Stomach (tissue), 9 donors: Measurements from ENCODE around the gene CMIP. TPM values are rescaled to one million over a fixed set of nuclear protein-coding genes. Genes with fewer than 3 reads are reported as not detected.

Source experiments
- DNase-seq, 2 donors: peaks; one replicate each; pipeline versions ENCODE4 v3.0.0 to v3.0.0-alpha.2; 2013 to 2019
- H3K27ac ChIP-seq, 5 donors: fragments of 200-600 bp in 4 of 5; sonication (generic) in 4 of 5; one replicate each; pipeline ENCODE4 v1.5.1; 2013 to 2019; ENCODE audit warnings: mild to moderate bottlenecking in 1 of 5, moderate library complexity in 1 of 5
- H3K27me3 ChIP-seq, 3 donors: fragments of 200-600 bp; sonication (generic); one replicate each; pipeline ENCODE4 v1.5.1; 2017 to 2019; ENCODE audit warnings: mixed run types in 1 of 3
- H3K36me3 ChIP-seq, 4 donors: fragments of 200-600 bp; sonication (generic); 1 replicate in 3 of 4; 2 replicates in 1 of 4; pipeline ENCODE4 v1.5.1; 2016 to 2019
- H3K4me1 ChIP-seq, 4 donors: fragments of 200-600 bp; sonication (generic); one replicate each; pipeline ENCODE4 v1.5.1; 2016 to 2019
- H3K4me3 ChIP-seq, 4 donors: fragments of 200-600 bp; sonication (generic) in 3 of 4; one replicate each; pipeline ENCODE4 v1.5.1; 2016 to 2019; ENCODE audit warnings: mild to moderate bottlenecking in 1 of 4
- H3K9me3 ChIP-seq, 4 donors: fragments of 200-600 bp; sonication (generic); one replicate each; pipeline ENCODE4 v1.5.1; 2016 to 2019
- EP300 ChIP-seq: sonication (generic); formaldehyde crosslinking; IDR thresholded peaks from one replicate; pipeline ENCODE4 v1.6.1; 2017; ENCODE audit warnings: antibody characterized with exemption
- POLR2A ChIP-seq, 4 donors: fragments of 450-650 bp; IDR thresholded peaks; one replicate each; pipeline ENCODE4 v1.6.1; 2016; ENCODE audit warnings: antibody characterized with exemption in 4 of 4, control low read depth in 2 of 4, mild to moderate bottlenecking in 1 of 4, moderate library complexity in 1 of 4
- POLR2AphosphoS5 ChIP-seq, 3 donors: sonication (generic); formaldehyde crosslinking; IDR thresholded peaks; one replicate each; pipeline ENCODE4 v1.6.1; 2016; ENCODE audit warnings: antibody characterized with exemption in 3 of 3
- WGBS, 5 donors: extraction: QIAGEN DNeasy Blood & Tissue Kit in 3 of 5; methylation state at CpG; one replicate each; pipeline versions ENCODE4 v1.1.5 to v1.1.7; 2013 to 2018; 5-methylcytosine and 5-hydroxymethylcytosine counted together
- intact Hi-C: fragments of 100-400 bp; cut with DNase I; formaldehyde crosslinking; loops from one replicate; pipeline ENCODE4 v1.15.1; 2023; ENCODE audit warnings: low total_unique reads
- polyA plus RNA-seq, 3 donors: library from polyadenylated mRNA; stranded (reverse); fragments of 200-250 nt; gene quantifications; one replicate each; pipeline ENCODE4 v1.2.3, GENCODE V29; 2013
- total RNA-seq, 5 donors: library from RNA; depleted of rRNA; stranded (reverse); fragments of >200 nt; gene quantifications; one replicate each; pipeline versions ENCODE4 v1.1.0 to v1.2.3, GENCODE V29; 2014 to 2016
- TF ChIP-seq, protein P1 (sequence below), 7 experiments: fragments of 450-650 bp in 4 of 7; fragments of 200-600 bp in 3 of 7; sonication (generic) in 3 of 7; IDR thresholded peaks; one replicate each; pipeline ENCODE4 v1.5.1; 2016 to 2019; ENCODE audit warnings: antibody characterized with exemption in 7 of 7, control low read depth in 2 of 7, mild to moderate bottlenecking in 1 of 7
- donor health status: healthy with polysubstance abuse.
- donor health status: Bipolar disorder and iron deficiency.
- donor health status: healthy.

Gene CMIP
- total and polyA plus RNA-seq, 8 donors = 11.1 to 71.0 (median 31.2) TPM

- Histone ChIP-seq H3K4me3 (no peak overlapping the region), H3K9me3 (no peaks in the 10 kb centered on the region), H3K4me1 (peaks cover 5 to 34% (median 18%) of the 10 kb centered on the region in 4 donors), H3K27ac (peak overlapping the region in 2 of 5 donors; percentile 15 to 79), H3K36me3 (peaks cover 28 to 95% (median 77%) of the 10 kb centered on the region in 4 donors), H3K27me3 (no peaks in the 10 kb centered on the region)
- WGBS, 5 donors = 93 to 98% (median 97%) methylated on average over 2 of the region's 2 CpGs
- TF ChIP-seq, protein P1, sequence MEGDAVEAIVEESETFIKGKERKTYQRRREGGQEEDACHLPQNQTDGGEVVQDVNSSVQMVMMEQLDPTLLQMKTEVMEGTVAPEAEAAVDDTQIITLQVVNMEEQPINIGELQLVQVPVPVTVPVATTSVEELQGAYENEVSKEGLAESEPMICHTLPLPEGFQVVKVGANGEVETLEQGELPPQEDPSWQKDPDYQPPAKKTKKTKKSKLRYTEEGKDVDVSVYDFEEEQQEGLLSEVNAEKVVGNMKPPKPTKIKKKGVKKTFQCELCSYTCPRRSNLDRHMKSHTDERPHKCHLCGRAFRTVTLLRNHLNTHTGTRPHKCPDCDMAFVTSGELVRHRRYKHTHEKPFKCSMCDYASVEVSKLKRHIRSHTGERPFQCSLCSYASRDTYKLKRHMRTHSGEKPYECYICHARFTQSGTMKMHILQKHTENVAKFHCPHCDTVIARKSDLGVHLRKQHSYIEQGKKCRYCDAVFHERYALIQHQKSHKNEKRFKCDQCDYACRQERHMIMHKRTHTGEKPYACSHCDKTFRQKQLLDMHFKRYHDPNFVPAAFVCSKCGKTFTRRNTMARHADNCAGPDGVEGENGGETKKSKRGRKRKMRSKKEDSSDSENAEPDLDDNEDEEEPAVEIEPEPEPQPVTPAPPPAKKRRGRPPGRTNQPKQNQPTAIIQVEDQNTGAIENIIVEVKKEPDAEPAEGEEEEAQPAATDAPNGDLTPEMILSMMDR (IDR thresholded peaks at IDR 0.05) = no peak
- no peak for TF ChIP-seq POLR2AphosphoS5 (IDR thresholded peaks at IDR 0.05)
- no peak for DNase-seq
- intact Hi-C loops = no loop called here
Measured at GRCh38 chr16:81659249-81659648, 214.6 kb downstream of the CMIP start.

DNA sequence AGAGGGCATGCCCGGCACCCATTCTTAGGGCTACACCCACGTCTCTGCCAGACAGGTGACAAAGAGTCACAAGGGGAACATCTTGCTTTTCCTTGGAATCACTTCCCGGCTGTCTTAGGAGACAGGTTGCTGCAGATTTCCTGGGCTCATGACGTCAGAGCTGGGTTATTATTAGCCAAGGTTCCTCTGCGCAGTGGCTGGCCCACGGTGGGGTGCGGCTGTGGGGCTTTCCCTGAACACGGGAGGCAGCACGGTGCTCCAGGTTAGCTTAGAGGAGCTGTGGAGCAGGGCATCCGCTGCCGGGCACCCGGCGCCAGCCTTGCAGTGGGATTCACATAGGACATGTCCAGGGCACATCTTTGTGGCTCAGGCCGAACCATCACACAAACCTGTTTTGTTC, 216.5 kb downstream of the CMIP start:
- Histone ChIP-seq H3K27me3 (no peaks in the 10 kb centered on the region), H3K27ac (peak overlapping the region in 3 of 5 donors; percentile 1 to 46 (median 8)), H3K36me3 (peaks cover 34 to 95% (median 87%) of the 10 kb centered on the region in 4 donors), H3K9me3 (no peaks in the 10 kb centered on the region), H3K4me1 (peaks cover 0 to 15% (median 2%) of the 10 kb centered on the region in 4 donors), H3K4me3 (no peak overlapping the region)
- TF ChIP-seq POLR2A (IDR thresholded peaks at IDR 0.05) = no peak
- DNase-seq = no peak
- WGBS, 5 donors = 85 to 92% (median 92%) methylated on average over 12 to 14 of the region's 14 CpGs
- intact Hi-C loops = no loop called here

DNA sequence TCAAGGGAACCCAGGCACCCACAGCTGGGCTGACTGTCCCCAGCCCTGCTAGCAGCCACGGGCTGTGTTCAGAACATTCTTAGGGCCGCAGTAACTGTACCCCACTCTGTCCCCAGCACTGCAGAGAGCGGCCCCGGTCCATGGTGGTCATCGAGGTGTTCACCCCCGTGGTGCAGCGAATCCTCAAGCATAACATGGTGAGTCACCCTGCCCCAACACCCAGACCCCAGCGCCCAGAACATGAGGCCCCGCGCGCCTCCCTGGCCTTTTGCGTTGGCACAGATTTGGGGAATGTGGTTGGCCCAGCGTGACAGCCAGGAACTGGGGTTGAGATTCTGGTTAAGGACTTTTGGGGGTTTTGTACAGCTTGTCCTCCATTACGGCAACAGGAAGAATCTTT, 219.5 kb downstream of the CMIP start:
- no peaks in the 10 kb centered on the region for H3K9me3 ChIP-seq
- intact Hi-C loops = no loop called here
- H3K36me3 ChIP-seq = peaks cover 38 to 94% (median 90%) of the 10 kb centered on the region in 4 donors
- WGBS, 5 donors = 90 to 98% (median 94%) methylated on average over 12 to 14 of the region's 14 CpGs
- TF ChIP-seq POLR2A (IDR thresholded peaks at IDR 0.05) (no peak), POLR2AphosphoS5 (IDR thresholded peaks at IDR 0.05) (no peak), EP300 (no peak)
- TF ChIP-seq, protein P1 (IDR thresholded peaks at IDR 0.05) = no peak
- H3K4me1 ChIP-seq = peaks cover 0 to 26% (median 6%) of the 10 kb centered on the region in 4 donors
- peak overlapping the region in 3 of 5 donors; percentile 18 to 32 (median 22) for H3K27ac ChIP-seq
- H3K27me3 ChIP-seq = no peaks in the 10 kb centered on the region
- H3K4me3 ChIP-seq = no peak overlapping the region
- DNase-seq = no peak

- Histone ChIP-seq H3K9me3 (no peaks in the 10 kb centered on the region), H3K4me1 (peaks cover 0 to 26% (median 6%) of the 10 kb centered on the region in 4 donors), H3K27me3 (no peaks in the 10 kb centered on the region), H3K4me3 (no peak overlapping the region), H3K27ac (peak overlapping the region in 2 of 5 donors; percentile 10 to 66), H3K36me3 (peaks cover 47 to 91% (median 88%) of the 10 kb centered on the region in 4 donors)
- TF ChIP-seq EP300 (no peak), POLR2AphosphoS5 (IDR thresholded peaks at IDR 0.05) (no peak), POLR2A (IDR thresholded peaks at IDR 0.05) (no peak)
- TF ChIP-seq, protein P1 (IDR thresholded peaks at IDR 0.05) = no peak
- DNase-seq = no peak
- intact Hi-C loops = no loop called here
- WGBS, 5 donors = 68 to 95% (median 80%) methylated on average over 3 to 4 of the region's 4 CpGs
Measured at GRCh38 chr16:81665588-81665987, 221.0 kb downstream of the CMIP start.

GRCh38 chr16:81666113-81666512, 221.5 kb downstream of the CMIP start:
- no peak for TF ChIP-seq POLR2A (IDR thresholded peaks at IDR 0.05)
- TF ChIP-seq POLR2AphosphoS5 (IDR thresholded peaks at IDR 0.05) = no peak
- TF ChIP-seq, protein P1 (IDR thresholded peaks at IDR 0.05) = no peak
- no peak for TF ChIP-seq EP300
- H3K4me1 ChIP-seq = peaks cover 0 to 26% (median 6%) of the 10 kb centered on the region in 4 donors
- no peaks in the 10 kb centered on the region for H3K9me3 ChIP-seq
- DNase-seq = no peak
- H3K27me3 ChIP-seq = no peaks in the 10 kb centered on the region
- peak overlapping the region in 3 of 5 donors; percentile 10 to 66 (median 29) for H3K27ac ChIP-seq
- intact Hi-C loops = no loop called here
- WGBS, 5 donors = 79 to 83% (median 82%) methylated on average over 7 of the region's 7 CpGs
- H3K4me3 ChIP-seq = no peak overlapping the region
- H3K36me3 ChIP-seq = peaks cover 47 to 91% (median 88%) of the 10 kb centered on the region in 4 donors
